T-helper 2 cell (primary cell): ENCODE data around the gene TSR1.
A peak's percentile ranks its signal among the peaks of the same experiment; 100 is the strongest.

Source experiments
- DNase-seq, 5 experiments: peaks; one replicate each; pipeline versions ENCODE4 v3.0.0 to v3.0.0-alpha.2; 2012 to 2022

The TSR1 gene

DNA sequence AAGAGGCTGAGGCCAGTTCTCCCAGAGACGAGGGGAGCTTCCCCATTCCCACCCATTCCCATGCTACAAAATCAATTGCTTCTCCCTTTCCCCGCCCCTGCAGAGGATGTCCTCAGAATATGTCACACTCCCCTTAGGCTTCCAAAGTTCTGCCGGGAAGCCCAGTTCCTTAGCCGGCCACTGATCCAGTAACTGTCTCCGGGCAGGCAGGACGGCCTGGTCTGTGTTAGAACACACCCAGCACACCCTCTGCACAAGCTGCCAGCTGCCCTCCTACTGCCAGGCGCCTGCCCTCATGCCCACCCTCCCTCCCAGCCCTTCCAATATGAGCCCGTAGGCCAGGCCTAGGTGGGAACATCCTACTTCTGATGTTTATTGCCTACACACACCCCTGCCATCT, 32.1 kb upstream of the TSR1 start:
- no peak for DNase-seq

DNA sequence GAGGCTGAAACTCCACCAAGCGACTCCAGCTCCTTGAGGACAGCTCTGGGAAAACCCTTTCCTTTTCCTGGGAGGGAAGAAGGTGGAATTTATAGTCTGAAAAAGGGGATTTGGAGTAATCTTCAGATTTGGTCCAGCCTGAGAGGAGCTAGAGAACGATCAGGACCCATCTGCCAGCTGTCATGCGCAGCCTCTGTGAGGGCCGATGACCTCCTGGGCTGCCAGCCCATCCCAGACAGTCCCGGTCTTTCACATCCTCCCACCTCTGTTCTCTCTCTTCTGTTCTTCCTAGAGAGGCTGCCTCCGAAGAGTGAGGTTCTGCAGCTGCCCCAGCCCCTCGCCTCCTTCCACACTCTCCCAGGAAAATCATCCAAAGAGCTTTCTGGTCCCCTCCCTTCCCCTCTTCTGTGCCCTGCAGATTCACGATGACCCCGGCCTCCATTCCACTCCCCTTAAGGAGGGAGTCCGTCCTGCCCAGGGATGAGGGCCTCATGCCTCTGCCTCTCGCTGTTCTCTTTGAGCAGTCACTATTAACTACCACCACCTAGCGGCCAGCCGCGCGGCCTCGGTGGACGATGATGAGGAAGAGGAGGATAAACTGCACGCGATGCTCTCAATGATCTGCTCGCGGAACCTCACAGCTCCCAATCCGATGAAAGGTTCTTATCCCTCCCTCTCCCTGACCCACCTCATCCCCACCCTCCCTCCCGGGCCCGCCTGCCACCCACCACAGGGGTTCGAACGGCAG, 30.7 kb upstream of the TSR1 start:
- DNase-seq, result no peak

DNA sequence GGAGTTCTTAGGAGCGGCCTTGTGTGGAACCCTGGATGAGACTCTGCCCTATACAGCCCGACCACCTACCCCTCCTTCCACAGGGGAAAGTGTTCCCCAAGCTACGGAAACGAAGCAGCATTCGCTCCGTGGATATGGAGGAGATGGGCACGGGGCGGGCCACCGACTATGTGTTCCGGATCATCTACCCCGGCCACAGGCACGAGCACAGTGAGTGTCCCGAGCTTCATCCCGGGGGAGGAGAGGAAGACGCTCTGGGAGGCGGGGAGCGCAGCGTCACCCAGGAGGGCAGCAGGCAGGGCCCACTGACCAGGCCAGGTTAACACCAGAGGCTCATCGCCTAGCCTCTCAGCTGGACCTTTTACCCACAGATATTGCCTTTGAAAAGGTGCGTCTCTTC, 28.9 kb upstream of the TSR1 start:
- no peak for DNase-seq

DNA sequence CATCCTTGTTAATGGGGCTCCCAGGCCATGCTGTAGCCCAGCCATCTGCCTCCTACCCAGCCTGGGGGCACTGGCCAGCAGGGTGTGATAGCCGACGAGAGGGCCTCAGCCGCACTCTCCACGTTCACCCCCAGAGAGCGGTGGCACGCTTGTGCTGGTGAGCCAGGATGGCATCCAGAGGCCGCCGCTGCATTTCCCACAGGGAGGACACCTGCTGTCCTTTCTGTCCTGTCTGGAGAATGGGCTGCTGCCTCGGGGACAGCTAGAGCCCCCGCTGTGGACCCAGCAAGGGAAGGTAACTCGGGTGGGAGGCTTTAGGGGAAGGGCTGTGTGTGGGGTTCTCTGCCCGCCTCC, 28.5 kb upstream of the TSR1 start:
- no peak for DNase-seq

- no peak for DNase-seq
These were observed 27.9 kb upstream of the TSR1 start for GRCh38 chr17:2363851-2364762.

GRCh38 chr17:2363318-2363717, 27.1 kb upstream of the TSR1 start:
- no peak for DNase-seq

- DNase-seq, result no peak
These were observed 26.6 kb upstream of the TSR1 start for GRCh38 chr17:2362881-2363280.

DNA sequence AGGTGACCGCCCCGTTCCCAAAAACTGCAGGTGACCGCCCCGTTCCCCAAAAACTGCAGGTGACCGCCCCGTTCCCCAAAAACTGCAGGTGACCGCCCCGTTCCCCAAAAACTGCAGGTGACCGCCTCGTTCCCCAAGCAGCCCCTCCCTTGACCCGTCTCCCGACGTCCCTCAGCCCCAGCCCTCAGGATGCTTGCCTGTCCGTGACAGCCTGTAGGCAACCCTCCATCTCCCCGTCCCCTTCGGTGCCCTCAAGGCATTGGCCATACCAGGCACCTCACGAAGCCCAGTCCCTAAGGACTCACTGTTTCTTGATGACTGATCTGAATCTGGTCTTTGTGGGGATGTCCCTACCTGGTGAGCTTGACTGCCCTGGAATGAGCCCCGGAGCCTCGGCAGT, 26.2 kb upstream of the TSR1 start:
- DNase-seq, result no peak

DNA sequence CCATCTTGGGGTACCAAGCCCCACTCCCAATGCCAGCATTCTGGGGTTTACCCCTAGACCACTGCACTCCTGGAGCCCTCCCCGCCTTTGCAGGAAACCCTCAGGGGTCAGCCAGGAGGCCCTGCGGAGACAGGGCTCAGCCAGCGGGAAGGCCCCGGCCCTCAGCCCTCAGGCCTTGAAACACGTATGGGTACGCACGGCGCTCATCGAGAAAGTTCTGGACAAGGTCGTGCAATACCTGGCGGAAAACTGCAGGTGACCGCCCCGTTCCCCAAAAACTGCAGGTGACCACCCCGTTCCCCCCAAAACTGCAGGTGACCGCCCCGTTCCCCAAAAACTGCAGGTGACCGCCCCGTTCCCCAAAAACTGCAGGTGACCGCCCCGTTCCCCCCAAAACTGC, 25.8 kb upstream of the TSR1 start:
- DNase-seq, result no peak

- DNase-seq, result no peak
These were observed 24.9 kb upstream of the TSR1 start for GRCh38 chr17:2361010-2361760.

GRCh38 chr17:2357931-2358434, 21.7 kb upstream of the TSR1 start:
- DNase-seq, result no peak

GRCh38 chr17:2357237-2357636, 21.0 kb upstream of the TSR1 start:
- DNase-seq, result no peak

GRCh38 chr17:2354311-2354710, 18.1 kb upstream of the TSR1 start:
- DNase-seq, result no peak

DNA sequence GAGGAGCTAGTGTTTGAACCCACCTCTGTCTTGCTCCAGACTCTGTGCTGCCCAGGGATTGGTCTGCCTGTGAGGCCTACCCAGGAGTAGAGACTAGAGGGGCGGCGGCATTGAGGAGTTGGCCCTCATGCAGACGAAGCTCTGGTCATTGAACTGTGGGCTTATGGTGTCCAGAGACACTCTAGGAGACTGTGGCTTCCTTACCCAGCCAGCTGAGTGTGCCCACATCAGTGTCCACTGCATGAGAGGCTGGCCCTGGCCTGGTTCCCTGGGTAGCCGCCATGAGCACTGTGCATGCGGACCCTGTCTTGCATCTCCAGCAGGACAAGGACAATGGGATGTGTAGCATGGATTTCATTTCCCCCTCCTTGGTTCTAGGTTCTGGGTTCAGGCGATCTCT, 15.0 kb upstream of the TSR1 start:
- DNase-seq, result no peak

DNA sequence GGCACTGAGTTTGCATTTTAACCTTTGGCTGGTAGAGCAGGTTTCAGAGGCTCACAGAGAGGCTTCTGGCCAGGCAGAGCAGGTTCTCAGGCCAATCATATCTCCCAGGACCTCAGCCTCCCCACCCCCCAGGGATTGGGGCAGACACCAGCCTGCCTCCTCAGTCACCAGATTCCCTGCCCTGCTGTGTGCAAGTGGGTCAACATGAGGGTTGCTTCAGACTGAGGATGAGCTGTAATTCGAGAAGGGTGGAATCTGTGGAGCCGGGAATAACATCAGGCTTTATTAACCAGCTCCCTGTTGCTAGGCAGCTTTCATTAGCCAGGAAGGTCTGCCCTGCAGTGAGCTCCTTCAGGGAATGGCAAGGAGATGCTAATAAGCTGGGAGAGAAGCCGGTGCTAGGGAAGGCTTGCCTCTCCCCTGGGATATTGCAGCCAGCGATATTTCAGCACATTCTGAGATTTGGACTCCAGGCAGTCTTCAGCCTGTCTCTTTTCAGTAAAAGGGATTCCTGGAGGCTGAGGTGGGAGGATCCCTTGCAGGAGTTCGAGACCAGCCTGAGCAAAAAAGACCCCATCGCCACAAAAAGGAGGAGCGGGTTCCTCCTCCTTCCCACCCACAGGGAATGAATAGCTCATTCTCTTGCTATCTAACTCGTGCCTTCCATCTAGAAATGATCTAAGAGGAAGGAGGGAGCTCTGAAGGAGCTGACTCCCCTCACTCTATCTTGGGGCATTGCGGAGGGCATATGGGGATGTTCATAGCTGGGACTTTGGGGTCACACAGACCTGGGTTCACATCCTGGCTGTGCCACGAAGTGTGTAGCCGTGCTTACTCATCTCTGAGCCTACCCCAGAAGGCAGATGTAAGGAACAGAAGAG, 11.8 kb upstream of the TSR1 start:
- no peak for DNase-seq

GRCh38 chr17:2346475-2346874, 10.2 kb upstream of the TSR1 start:
- no peak for DNase-seq

DNA sequence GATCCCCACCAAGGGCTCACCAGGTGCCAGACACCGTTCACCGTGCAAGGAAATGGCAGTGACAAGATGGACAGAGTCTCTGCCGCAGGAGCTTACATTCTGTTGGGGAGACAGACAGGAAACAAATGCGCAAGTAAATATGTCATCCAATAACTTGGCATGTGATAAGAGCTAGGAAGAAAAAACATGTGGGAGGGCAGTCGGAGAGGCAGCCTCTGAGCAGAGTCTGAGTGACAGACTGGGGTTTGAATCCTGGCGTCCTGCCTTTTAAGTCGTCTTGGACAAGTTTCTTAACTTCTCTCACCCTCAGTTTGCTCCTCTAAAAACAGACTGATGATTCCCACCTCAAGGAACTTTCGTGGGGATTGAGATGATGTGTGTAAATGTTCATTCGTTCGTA, 8.3 kb upstream of the TSR1 start:
- no peak for DNase-seq

DNA sequence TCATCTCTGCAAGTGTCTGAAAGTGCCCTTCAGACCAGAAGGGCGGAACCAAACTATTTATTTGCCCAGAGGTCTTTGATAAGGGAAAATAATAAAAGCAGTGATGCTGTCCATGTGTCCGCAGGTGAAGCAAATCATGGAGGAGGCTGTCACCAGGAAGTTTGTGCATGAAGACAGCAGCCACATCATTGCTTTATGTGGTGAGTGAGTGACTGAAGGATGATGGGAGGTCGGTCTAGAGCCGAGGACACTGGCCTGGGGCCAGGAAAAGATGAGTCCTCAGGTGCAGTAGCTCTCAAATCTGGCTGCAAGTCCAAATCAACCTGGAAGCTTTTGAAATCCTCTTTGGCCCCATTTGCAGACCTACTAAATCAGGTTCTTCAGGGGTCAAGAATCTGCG, 7.2 kb upstream of the TSR1 start:
- DNase-seq, result peak in 1 of 5 experiments; percentile 15

DNA sequence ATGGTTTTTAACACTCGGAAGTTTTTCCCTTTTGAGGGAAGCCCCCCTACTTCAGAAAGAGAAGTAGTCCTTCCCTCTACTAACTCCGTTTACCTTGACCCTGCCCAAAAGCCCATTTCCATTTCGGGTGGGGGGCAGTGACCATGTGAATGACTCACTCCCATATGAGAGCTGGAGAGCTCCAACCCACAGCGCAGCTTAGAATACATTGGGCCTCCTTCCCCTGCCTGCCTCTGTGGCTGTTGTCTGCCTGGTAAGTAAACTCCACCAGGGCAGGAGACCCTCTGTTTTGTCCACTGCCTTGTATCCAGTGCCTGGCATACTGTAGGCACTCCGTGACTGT, 2.0 kb upstream of the TSR1 start:
- DNase-seq, result no peak

- DNase-seq, result peak; percentile 31 to 58 (median 45)
These were observed 1.5 kb upstream of the TSR1 start for GRCh38 chr17:2337544-2338314.

GRCh38 chr17:2336852-2337543, 741 bp upstream of the TSR1 start, which contains the start of gene SGSM2:
TSS of gene SGSM2 (plus strand) at chr17:2337501. CDS start at chr17:2337689, 188 bp downstream.
- DNase-seq, result peak; percentile 55 to 83 (median 70)
